ENCODE measurements around the gene NANOS3. TPM values are rescaled to one million over a fixed set of nuclear protein-coding genes. Genes with fewer than 3 reads are reported as not detected.

NANOS3 gene
- total and polyA plus RNA-seq, 9 of the 15 experiments (the other 6 are each of a cell fraction or from before 2014, with no cell fraction given): not detected

GRCh38 chr19:13848798-13849676 is 27.9 kb upstream of the NANOS3 start (continued):
- 0 out of 2 replicates have a peak, but pooled peaks have one; percentile 31 for TF ChIP-seq ZC3H4 (CRISPR knock-in tag; IDR thresholded peaks at IDR 0.05; ENCODE audit: borderline replicate concordance)
- TF ChIP-seq ZSCAN29 (IDR thresholded peaks at IDR 0.05): no peak
- TF ChIP-seq U2AF2 (optimal IDR thresholded peaks at IDR 0.05; ENCODE audit: low read depth, low read length): no peak
- TF ChIP-seq BCOR (IDR thresholded peaks at IDR 0.05): peak; percentile 53; the same call in 1 of the 2 replicates
- TF ChIP-seq ZNF318 (IDR thresholded peaks at IDR 0.05; ENCODE audit: borderline replicate concordance in 1 of 2, low read depth in 1 of 2): no peak
- no peak for TF ChIP-seq POLR2H (tag; IDR thresholded peaks at IDR 0.05; ENCODE audit: low read depth)
- TF ChIP-seq MED1 (CRISPR knock-in tag; IDR thresholded peaks at IDR 0.05; ENCODE audit: borderline replicate concordance): no peak
- TF ChIP-seq RFX1 (IDR thresholded peaks at IDR 0.05): no peak
- no peak for TF ChIP-seq ZNF224 (CRISPR knock-in tag; IDR thresholded peaks at IDR 0.05)
